Activated T-helper 1 cell treated with Interleukin-2 at 50 U/mL for 16 hours (primary cell): Measurements from ENCODE around the gene FER1L5.

ENCODE experiments used
- DNase-seq: peaks from one replicate; pipeline ENCODE4 v3.0.0-alpha.2; 2020; ENCODE audit warnings: low read depth

FER1L5 gene

DNA sequence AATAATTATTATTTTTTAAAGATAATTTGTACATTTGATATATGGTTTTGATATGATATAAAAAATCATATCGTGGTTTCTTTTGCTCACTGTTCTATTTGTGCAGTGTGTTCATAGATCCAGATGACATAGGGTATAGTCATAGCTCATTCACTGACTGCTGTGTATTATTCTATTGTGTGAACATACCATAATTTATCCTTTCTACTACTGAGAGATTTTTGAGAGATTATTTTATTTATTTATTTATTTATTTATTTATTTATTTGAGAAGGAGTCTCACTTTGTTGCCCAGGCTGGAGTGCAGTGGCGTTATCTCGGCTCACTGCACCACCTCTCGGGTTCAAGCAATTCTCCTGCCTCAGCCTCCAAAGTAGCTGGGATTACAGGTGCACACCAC is 39.0 kb downstream of the FER1L5 start:
- DNase-seq, result no peak

DNA sequence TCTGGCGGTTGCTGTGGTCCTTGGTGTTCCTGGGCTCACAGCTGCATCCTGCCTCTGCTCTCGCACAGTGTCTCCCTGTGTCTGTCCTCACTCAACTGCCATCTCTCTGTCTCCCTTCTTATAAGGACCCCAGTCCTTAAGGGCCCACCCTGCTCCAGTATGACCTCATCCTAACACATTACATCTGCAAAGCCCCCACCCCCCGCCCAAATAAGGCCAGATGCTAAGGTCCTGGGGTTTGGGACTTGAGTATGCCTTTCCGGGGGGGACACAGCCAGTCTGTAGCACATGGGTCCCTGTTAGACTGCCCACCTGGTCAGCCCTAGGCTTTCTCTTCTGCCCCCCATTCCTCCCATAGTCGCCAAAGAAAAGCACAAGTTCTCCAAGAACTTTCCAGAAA is 40.7 kb downstream of the FER1L5 start:
- no peak for DNase-seq

DNA sequence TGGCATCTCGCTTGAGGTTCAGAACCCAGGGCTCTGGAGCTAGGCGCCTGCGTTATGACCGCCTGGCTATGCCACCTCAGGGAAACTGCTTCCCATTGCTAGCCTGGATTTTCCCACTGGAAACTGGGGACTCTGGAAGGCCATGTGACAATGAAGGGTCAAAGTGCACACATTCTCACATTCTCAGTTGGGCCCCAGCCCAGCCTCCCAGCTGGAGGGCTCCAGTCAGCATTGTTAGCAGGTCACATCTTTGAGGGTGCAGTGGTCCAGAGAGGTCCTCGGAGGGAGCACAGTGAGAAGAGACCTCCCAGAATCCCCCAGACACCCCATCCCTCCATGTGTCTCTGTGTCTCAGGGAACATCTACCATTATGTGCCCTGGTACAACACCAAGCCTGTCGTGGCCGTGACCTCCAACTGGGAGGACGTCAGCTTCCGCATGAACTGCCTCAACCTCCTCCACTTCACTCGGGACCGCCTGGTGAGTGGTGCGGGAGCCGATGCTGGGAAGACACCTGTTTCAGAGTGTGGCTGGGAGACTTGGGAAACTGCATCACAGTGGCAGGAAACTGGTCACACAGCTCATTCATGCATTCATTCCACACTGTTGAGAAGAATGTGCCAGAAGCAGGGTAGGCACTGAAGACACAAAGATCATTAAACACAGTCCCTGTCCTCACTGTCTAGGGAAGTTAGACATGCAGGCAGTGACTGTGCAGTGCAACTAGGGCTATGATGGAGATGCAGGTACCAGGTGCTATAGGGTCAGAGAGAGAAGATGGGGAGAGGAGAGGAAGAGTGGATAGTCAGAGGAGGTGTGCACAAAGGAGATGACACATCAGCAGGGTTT is 41.6 kb downstream of the FER1L5 start:
- no peak for DNase-seq

DNA sequence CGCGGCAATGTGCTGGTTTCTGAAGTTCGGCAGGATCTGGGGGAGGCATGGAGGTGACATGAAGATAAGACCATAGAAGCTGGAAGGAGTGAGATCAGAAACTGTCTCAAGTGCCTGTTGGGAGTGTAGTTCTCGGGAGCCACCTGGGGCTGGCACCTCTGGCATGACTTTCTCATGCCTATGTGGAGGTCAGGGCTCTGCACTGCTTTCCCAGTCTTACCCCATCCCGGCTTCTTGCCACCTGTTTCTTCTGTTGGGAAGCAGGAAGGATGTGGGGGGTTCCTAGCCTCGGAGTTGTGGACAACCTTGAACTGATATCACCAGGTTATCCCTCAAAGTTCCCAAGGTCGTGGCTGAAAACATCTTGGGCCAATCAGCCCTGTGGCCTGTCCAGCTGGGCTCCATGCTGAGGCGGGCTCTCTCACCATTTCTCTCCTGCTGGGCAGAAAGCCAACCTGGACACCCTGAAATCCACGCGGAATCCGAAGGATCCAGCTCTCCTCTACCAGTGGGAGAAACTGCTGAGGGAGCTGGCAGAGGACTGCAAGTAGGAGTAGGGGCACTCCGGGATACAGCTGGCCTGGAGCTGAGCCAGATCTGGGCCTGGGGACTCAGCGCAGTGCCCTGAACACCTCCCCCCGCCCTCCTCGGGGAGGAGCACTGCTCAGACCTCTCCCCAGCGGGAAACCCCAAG is 42.5 kb downstream of the FER1L5 start:
- DNase-seq, result no peak

DNA sequence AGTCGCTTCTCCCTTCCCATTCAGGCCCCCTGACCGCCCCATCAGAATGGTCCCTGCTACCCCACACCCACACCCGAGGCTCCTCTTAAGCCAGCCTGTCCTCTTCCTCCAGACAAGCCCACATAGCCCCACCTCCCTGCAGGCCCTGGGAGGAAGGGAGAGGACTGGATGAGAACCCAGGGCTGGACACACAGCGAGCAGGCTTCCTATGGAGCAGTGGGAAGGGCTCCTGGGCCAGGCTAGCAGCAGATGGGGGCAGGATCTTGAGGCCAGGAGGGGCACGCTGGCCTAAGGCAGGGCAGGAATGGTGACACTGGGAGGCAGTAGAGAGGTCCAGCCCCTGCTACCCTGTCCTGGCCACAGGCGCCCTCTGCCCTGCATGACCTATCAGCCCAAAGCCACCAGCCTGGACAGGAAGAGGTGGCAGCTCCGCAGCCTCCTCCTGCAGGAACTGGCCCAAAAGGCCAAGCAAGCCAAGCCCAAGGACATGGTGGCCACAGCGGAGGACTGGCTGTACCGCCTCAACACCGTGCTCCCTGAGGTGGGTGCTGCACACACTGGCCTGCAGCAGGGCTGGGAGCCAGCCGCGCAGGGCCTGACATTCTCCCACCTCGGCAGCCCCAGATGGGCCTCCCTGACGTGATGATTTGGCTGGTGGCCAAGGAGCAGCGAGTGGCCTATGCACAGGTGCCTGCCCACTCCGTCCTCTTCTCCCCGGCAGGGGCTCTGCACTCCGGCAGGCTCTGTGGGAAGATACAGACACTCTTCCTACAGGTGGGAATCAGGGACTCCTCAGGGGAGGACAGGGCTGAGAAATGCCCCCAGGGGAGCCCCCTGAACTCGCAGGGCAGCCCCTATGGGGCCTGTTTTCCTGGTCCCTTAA is 43.3 kb downstream of the FER1L5 start:
- no peak for DNase-seq

DNA sequence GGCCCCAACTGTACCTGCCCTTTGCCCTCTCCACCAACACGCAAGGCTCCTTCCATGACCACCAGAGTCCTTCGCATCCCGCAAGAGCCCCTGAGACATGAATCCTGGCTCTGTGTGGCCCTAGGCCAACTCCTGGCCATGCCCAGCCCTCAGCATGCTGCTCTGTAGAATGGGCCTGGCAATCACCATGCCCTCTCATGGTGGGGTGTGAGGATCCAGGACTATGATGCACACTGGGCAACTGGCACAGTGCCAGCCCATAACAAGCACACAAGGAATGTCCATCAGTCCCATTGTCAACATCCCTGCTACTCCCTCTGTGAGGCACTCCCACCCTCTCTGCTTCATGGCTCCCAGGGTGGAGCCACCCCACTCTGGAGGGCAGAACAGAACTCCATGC is 44.7 kb downstream of the FER1L5 start:
- DNase-seq, result no peak

DNA sequence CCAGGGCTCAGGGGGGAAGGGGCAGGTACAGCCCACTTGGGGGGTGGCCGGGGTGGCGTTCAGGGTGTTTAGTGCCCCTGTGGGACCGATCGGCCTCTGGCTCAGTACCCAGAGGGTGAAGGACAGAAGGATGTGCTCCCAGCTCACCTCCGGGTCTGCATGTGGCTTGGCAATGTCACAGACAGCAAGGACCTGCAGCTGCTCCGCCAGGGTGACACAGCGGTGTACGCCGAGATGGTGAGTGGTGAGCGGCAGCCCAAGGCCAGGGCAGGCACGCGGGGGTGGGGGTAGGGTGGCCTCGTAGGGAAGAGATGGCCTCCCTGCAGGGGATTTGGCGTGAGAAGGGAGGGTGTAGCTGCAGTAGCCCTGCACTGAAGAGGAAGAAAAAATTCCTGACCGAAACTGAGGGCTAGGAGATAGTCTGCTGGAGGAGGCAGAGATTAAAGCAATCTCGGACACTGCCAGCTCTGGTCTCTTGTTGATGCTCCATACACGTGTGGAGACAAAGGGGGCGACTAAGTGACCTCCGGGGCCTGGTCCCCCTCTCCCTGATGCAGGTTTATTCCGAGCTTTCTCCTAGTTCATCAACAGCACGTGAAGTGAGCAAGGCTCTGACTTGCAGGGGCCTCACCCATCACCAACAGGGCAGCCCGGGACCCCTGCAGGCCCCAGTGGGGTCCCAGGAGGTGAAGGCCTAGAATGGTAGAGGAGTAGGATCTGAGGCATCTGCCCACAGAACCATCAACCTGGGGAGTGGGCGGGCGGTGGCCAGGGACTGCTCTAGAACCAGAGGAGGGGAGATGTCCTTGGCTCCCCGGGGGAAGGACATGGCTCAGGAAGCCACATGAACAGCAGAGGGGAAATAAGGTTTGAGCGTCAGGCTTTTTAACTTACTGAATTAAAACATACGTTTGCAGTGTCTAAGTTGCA is 45.4 kb downstream of the FER1L5 start:
- no peak for DNase-seq

DNA sequence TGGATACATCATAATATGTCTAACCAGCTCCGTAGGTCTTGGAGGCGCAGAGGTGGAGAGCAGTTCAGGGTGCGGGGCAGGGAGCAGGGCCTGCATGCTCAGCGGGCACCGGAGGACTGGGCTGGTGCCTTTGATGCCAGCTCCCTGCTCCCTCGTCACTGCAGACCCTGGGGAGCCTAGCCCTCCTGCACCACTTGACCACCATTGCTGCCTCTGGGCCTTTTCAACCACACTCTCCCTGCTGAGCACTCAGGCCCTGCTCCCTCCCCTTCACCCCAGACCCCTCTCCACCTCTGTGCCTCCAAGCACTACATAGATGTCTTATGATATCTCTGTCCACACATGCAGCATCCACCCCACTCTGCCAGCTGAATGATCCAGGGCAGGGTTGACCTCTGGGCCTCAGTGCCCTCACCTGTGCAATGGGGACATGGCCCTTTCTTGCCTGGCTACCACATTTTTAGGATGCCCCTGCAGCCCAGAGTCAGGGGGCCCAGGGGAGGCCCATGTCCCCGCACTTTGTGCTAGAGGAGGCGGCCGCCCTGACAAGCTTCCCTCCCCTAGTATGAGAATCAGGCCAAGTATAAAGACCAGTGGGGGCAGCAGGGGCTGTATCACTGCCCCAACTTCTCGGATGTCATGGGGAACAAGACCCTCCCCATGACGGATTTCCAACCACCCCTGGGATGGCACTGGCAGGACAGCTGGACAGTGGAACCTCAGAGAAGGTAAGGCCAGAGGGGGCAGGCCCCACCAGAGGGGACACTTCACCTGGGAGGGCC is 46.3 kb downstream of the FER1L5 start:
- no peak for DNase-seq

DNA sequence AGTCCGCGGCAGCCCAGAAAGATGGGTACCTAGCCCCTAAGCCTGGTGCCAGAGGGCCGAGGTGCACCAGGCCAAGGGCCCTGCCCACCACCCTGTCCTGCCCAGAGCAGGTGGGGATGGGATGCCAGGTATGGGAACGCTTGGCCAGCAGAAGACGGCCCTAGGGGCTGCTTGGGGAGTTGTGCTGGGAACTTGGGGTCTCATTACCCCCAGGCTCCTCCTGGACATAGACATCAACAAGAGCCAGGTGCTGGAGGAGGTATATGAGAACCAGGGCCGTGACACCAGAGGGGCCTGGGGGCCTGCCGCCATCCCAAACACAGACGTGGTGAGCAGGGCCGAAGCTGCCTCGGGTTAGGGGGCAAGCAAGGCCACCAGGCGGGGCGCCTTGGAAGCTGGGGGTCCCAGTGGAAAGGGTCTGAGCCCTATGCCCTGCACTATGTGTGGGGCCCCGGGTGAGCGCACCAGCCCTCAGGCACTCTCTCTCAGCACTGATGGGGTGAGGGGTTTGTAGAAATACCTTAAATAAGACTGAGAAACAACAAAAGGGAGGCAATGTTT is 46.9 kb downstream of the FER1L5 start:
- no peak for DNase-seq

DNA sequence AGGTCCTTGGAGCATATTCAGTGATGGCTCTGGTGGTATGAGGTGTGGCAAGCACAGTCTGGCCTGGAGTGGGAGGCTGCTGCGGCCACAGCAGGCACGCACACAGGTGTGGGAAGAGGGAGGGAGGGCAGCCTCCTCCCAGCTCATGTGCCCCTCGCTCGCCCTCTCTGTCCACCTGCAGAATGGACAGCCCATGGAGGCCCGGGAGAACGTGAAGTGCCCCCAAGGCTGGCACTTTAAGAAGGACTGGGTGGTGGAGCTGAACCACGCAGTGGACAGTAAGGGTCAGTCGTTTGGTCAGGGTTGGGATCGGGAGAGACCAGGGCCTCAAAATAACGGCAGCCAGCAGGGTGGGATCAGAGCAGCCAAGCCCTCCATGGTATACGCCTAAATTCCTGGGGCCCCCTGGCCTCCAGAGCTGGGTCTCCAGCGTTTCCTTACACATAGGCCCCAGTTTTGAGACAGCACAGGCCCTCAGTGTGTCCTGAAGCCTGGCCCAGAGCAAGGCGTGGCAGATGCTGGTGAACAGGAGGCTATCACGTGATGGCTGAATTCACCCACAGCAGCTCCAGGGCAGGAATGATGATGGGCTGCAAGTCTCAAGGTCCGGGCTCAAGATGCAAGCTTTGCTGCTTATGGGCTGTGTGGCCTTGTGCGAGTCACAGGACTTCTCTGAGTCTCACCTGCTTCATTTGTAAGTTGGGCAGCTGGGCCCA is 47.9 kb downstream of the FER1L5 start:
- no peak for DNase-seq

DNA sequence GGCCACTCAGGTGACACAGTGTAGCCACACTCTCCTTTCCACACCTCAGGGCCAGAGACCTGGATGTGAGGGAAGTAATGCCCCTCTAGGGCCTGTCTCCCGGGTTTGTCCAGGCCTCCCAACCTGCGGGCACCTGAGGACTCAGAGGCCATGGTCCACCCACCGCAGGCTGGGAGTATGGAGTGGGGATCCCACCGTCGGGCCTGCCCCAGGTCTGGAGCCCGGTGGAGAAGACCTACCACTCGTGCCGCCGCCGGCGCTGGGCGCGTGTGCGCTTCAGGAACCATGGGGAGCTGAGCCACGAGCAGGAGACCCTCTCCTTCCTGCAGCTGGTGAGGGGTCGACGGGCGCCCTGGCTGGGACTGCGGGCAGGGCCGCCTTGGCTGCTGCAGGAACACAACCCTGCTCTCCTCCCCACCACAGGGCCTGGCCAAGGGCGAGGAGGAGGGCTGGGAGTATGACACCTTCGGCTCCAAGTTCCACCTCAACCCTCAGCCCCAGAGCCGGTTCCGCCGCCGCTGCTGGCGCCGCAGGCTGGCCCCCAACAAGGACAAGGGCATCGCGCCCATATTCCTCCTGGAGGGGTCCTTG is 48.6 kb downstream of the FER1L5 start:
- DNase-seq, result no peak

DNA sequence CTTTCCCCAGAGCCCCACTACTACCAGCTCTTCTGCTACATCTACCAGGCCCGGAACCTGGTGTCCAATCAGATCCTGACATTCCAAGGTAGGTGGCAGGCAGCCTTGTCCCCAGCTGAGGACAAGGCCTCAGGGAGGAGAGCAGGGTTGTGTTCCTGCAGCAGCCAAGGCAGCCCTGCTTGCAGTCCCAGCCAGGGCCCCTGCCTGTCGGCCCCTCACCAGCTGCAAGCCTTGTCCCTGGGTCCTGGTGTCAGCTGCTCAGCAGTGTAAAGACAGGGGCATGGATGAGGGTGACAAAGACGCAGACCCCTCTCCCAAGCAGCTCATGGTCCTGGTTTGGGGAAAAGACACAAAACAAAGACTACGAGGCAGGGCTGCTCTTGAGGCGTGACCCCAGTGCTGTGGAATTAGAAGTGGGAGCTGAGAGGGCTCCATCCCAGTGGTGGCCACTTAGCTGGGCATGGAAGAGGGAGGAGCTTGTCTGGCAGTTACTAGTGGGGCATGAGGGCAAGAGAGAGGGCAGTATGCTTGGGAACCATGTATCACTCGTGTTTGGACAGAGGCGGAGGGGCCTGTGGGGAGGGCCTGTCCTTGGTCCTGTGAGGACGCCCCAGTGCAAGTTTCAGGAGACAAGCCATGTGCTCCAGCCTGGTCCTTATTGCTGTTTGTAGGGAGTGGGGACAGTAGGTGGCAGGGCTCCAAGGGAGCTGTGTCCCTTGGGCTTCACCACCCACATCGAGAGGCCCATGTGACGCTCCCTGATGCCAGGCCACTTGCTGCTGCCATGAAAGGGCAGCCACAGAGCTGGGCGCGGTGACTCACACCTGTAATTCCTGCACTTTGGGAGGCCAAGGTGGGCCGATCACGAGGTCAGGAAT is 49.8 kb downstream of the FER1L5 start:
- no peak for DNase-seq

DNA sequence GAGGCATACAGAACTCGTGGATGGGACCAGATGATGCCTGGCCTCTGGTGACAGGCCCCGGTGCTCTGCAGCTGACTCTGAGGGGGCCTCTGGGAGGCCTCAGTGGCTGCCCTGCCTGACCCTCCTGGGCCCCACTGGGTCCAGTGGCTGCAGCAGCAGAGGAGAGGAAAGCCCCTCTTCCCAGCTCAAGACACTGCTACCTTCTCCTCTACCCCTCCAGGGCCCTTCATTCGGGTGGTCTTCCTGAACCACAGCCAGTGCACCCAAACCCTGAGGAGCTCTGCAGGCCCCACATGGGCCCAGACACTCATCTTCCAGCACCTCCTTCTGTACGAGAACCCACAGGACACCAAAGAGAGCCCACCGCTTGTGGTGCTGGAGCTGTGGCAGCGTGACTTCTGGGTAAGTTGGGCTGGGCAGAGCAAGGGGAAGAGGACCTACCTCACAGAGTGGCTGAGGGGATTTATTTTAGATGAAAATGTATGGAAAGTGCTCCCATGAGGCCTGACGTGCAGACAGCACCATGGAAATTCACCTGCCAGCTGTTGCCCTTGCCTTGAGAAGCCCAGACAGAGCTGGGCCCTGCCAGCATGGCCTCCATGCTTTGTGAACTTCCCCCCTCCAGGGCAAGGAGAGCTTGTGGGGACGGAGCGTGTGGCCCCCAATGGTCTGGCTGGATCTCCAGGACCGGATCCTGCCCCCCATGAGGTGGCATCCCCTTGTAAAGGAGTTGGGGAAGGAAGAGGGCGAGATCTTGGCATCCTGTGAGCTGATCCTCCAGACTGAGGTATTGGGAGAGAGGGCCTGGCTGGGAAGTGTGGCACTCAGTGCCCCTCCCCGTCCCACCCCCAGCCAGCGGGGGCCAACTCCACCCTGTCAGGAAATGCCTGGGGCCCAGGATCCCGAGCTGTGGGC is 51.0 kb downstream of the FER1L5 start:
- no peak for DNase-seq

DNA sequence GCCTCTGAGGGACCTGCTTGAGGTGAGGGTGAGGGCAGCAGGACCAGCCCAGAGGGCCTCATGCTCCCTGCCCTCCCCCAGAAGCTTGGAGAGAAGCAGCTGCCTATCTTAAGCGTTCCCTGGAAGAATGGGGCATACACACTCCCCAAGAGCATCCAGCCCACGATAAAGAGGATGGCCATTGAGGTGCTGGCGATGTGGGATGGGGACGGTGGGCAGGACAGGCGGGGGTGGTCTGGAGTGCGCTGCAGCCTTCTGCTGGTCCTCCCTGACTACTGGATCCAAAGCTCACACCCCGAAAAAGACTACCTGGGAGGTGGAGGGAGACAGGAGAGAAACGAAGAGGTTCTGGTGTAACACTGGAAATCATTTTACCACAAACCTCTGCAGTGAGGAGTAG is 51.7 kb downstream of the FER1L5 start:
- DNase-seq, result no peak

DNA sequence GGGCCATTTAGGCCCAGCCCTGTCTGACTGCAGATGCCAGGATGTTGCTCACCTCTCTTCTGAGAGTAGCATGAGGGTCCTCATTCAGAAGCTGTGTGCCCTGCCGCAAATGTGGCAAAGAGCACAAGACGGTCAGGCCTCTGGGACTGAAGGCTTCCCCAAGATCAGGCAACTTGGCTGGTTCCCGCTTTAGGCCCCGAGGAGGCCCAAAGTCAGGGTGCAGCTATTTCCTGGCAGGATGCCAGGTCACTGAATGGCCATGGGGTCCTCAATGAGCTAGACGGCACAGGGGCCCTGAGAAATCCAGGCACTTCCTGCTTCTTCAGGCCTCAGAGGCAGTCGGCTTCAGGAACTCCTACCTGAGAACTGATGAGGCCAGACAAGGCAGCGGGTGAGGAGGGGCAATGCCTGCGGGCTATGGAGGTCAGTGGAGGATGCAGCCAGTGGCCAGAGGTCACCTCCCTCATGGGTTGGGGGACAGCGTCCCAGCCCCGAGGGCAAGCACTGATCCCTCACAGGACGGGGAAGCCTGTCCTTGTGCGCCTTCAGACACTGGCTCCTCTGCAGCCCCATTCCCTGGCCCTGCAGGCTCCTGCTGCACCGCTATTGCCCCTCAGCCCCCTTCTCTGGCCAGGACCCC is 52.4 kb downstream of the FER1L5 start:
- DNase-seq, result no peak

DNA sequence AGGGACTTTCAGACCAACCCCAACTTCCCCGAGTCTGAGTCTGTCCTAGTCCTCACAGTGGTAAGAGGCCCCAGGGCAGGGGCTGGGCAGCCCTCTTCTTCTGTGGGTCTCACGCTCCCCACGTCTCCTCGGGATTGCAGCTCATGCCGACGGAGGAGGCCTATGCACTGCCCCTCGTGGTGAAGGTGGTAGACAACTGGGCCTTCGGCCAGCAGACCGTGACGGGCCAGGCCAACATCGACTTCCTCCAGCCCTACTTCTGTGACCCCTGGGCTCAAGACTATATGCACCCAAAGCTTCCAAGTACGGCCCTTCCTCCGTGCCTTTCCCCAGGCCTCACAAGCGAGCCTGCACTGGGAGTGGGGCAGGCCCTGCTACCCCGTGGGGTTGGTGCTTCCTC is 53.0 kb downstream of the FER1L5 start:
- no peak for DNase-seq

DNA sequence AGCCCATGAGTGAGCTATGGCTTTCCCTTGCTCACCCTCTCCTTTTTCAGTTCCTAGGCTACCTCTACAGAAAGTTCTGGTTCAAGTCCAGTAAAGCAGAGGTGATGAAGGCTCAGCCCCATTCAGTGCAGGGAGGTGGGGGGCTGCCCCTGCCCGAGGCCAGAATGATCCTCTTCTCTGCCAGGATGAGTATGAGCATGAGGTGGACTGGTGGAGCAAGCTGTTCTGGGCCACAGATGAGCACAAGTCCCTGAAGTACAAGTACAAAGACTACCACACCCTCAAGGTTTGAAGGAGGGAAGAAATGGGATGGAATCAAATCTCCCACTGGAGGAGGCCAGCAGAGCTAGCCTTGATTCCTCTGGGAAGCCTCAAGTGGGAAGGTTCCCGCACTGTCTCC is 54.9 kb downstream of the FER1L5 start:
- DNase-seq, result no peak
